Thymus (tissue), 11 donors: Measurements from ENCODE around the gene ATF1. TPM values are rescaled to one million over a fixed set of nuclear protein-coding genes. Genes with fewer than 3 reads are reported as not detected.
"Not testable (repeated sequence)": the region's sequence is repeated elsewhere in the genome, so short reads cannot be mapped to it uniquely, and the experiment has no call there.

Experiments
- DNase-seq, 9 donors: peaks; one replicate each; pipeline ENCODE4 v3.0.0-alpha.2; 2013; ENCODE audit warnings: low spot score in 9 of 9, low read depth in 6 of 9, missing footprints in 1 of 9
- H3K27ac ChIP-seq, 2 donors: one replicate each; pipeline ENCODE4 v1.5.1; 2013; ENCODE audit warnings: control low read depth in 1 of 2, low read depth in 1 of 2, low read length in 1 of 2, mild to moderate bottlenecking in 1 of 2, moderate library complexity in 1 of 2
- H3K27me3 ChIP-seq, 2 donors: one replicate each; pipeline ENCODE4 v1.5.1; 2013; ENCODE audit warnings: low read length in 1 of 2; ENCODE audit not compliant: control insufficient read depth in 2 of 2, insufficient read depth in 1 of 2
- H3K36me3 ChIP-seq, 2 donors: one replicate each; pipeline ENCODE4 v1.5.1; 2013; ENCODE audit warnings: low read length in 1 of 2, mild to moderate bottlenecking in 1 of 2, moderate library complexity in 1 of 2; ENCODE audit not compliant: control insufficient read depth in 2 of 2, insufficient read depth in 2 of 2
- H3K4me1 ChIP-seq, 2 donors: one replicate each; pipeline ENCODE4 v1.5.1; 2013; ENCODE audit warnings: low read length in 2 of 2; ENCODE audit not compliant: control insufficient read depth in 2 of 2, insufficient read depth in 2 of 2
- H3K4me3 ChIP-seq, 2 donors: one replicate each; pipeline ENCODE4 v1.5.1; 2013; ENCODE audit warnings: low read length in 2 of 2, control low read depth in 1 of 2, mild to moderate bottlenecking in 1 of 2
- H3K9me3 ChIP-seq, 2 donors: one replicate each; pipeline ENCODE4 v1.5.1; 2013; ENCODE audit warnings: low read length in 1 of 2, mild to moderate bottlenecking in 1 of 2; ENCODE audit not compliant: control insufficient read depth in 2 of 2, insufficient read depth in 1 of 2
- WGBS: extraction: QIAGEN DNeasy Blood & Tissue Kit; methylation state at CpG from one replicate; pipeline ENCODE4 v1.1.7; 2013; 5-methylcytosine and 5-hydroxymethylcytosine counted together
- polyA plus RNA-seq: library from polyadenylated mRNA; stranded (reverse); fragments of 200-250 nt; gene quantifications from one replicate; pipeline ENCODE4 v1.2.3, GENCODE V29; 2013
- total RNA-seq: library from RNA; stranded (reverse); fragments of 120-200 nt; gene quantifications from one replicate; pipeline ENCODE4 v1.2.4, GENCODE V29; 2013
- donor health status: healthy.

The ATF1 gene
- total and polyA plus RNA-seq, 2 donors, result 19.4 to 62.1 TPM

DNA sequence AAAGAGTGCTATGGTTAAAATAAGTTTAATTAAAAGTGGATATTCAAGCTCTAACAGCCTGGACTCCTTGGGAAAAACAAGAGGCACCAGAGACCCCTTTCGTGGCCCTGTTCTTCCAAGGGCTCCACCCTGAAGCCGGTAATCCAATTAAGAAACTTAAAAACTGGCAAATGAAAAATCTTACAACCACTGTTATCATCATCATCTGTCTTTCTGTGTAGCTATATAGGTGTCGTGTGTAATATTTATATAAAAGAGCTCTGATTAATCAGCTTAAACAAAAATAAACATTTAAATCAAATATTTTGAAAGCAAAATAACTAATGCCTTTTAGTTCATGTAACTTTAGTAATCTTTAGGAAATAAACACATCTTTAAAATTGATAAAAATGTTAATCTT lies 4.5 kb downstream of the ATF1 start:
- H3K27me3 ChIP-seq, result no peaks in the 10 kb centered on the region
- DNase-seq, result no peak
- peaks cover 0 to 18% of the 10 kb centered on the region in 2 donors for H3K4me1 ChIP-seq
- H3K36me3 ChIP-seq, result peaks cover 13 to 17% of the 10 kb centered on the region in 2 donors
- H3K9me3 ChIP-seq, result peaks cover 2 to 4% of the 10 kb centered on the region in 2 donors
- 97% methylated on average over 3 of the region's 3 CpGs for WGBS
- H3K27ac ChIP-seq, result no peak overlapping the region
- no peak overlapping the region for H3K4me3 ChIP-seq

DNA sequence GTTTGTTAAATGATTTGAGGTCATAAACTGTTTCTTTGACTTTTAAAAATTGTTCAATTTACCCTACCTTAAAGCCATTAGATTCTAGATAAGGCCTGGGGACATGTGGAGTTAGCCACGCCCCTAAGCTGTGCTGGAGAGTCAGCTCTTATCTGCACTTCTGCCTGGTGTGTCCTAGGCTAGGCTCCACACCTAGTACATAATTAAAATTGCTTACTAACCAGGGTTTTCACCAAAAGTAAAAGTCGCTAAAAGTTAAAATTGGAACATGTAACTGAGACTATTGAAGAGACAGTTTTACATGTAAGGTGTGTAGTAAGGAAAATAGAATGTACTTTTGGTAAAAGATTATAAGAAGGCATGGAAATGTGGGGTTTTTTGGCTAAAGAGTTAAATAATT lies 4.9 kb downstream of the ATF1 start:
- H3K36me3 ChIP-seq, result peaks cover 13 to 17% of the 10 kb centered on the region in 2 donors
- not testable (repeated sequence) for H3K27me3 ChIP-seq, DNase-seq, H3K9me3 ChIP-seq, H3K27ac ChIP-seq, H3K4me3 ChIP-seq
- peaks cover 0 to 18% of the 10 kb centered on the region in 2 donors for H3K4me1 ChIP-seq
- WGBS, result 97% methylated on average over 2 of the region's 2 CpGs

DNA sequence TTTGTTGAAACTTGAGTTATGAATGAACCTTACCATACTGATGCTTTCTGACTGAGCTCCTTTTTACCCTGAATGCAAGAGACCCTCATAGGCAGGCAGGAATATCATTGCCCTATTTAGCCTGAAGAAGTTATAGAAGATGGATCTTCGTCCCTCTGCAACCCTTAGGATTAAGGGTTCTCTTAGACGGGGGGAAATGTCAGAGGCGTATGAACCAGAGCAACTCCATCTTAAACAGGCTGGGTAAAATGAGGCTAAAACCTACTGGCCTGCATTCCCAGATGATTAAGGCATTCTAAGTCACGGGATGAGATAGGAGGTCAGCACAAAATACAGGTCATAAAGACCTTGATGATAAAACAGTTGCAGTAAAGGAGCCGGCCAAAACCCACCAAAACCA lies 7.5 kb downstream of the ATF1 start:
- peaks cover 0 to 3% of the 10 kb centered on the region in 2 donors for H3K4me1 ChIP-seq
- no peak overlapping the region for H3K27ac ChIP-seq
- 98% methylated on average over 5 of the region's 5 CpGs for whole genome bisulfite sequencing
- DNase-seq, result no peak
- H3K9me3 ChIP-seq, result peaks cover 2 to 4% of the 10 kb centered on the region in 2 donors
- peaks cover 13 to 17% of the 10 kb centered on the region in 2 donors for H3K36me3 ChIP-seq
- no peaks in the 10 kb centered on the region for H3K27me3 ChIP-seq
- H3K4me3 ChIP-seq, result no peak overlapping the region

DNA sequence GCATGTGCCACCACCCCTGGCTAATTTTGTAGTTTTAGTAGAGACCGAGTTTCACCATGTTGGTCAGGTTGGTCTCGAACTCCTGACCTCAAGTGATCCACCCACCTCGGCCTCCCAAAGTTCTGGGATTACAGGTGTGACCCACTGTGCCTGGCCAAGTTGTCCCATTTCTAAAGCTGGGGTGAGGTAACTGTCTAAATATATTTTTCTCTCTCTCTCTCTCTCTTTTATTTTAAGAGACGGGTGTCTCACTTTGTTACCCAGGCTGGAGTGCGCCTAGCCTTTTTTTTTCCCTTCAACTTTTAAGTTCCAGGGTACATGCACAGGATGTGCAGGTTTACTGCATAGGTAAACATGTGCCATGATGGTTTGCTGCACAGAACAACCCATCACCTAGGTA lies 8.6 kb downstream of the ATF1 start:
- WGBS, result 97% methylated on average over 5 of the region's 5 CpGs
- H3K4me1 ChIP-seq, result no peaks in the 10 kb centered on the region
- H3K27ac ChIP-seq, result no peak overlapping the region
- H3K36me3 ChIP-seq, result peaks cover 13 to 17% of the 10 kb centered on the region in 2 donors
- H3K9me3 ChIP-seq, result peaks cover 2 to 4% of the 10 kb centered on the region in 2 donors
- H3K4me3 ChIP-seq, result no peak overlapping the region
- no peak for DNase-seq
- H3K27me3 ChIP-seq, result no peaks in the 10 kb centered on the region

DNA sequence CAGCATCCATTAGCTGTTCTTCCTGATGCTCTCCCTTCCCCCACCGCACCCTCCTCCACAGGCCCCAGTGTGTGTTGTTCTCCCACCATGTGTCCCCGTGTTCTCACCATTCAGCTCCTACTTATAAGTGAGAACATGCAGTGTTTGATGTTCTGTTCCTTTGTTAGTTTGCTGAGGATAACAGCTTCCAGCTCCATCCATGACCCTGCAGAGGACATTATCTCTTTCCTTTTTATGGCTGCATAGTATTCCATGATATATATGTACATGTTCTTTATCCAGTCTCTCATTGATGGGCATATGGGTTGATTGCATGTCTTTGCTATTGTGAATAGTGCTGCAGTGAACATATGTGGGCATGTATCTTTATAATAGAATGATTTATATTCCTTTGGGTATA lies 9.0 kb downstream of the ATF1 start:
- 99% methylated on average over 2 of the region's 2 CpGs for WGBS
- Histone ChIP-seq H3K4me3 (no peak overlapping the region), H3K27me3 (no peaks in the 10 kb centered on the region), H3K27ac (no peak overlapping the region), H3K4me1 (no peaks in the 10 kb centered on the region), H3K9me3 (peaks cover 2 to 4% of the 10 kb centered on the region in 2 donors), H3K36me3 (peaks cover 13 to 17% of the 10 kb centered on the region in 2 donors)
- DNase-seq, result no peak

DNA sequence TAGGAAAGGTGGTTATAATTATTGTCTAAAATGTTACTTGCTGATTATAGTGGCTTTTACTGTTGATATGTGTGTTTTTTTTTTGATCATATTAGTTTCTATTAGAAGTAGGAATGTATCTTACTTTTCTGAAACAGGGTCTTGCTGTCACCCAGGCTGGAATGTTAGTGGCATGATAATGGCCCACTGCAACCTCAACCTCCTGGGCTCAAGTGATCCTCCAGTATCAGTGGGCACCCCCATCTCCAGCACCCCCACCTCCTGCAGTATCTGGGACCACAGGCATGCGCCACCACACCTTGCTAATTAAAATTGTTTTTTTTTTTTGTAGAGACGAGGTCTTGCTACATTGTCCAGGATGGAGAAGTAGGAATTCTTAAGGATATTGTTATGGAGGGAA lies 11.3 kb downstream of the ATF1 start:
- no peaks in the 10 kb centered on the region for H3K27me3 ChIP-seq
- H3K4me3 ChIP-seq, result no peak overlapping the region
- DNase-seq, result no peak
- peaks cover 10 to 17% of the 10 kb centered on the region in 2 donors for H3K36me3 ChIP-seq
- no peak overlapping the region for H3K27ac ChIP-seq
- WGBS, result 99% methylated on average over 2 of the region's 2 CpGs
- peaks cover 0 to 2% of the 10 kb centered on the region in 2 donors for H3K9me3 ChIP-seq
- H3K4me1 ChIP-seq, result no peaks in the 10 kb centered on the region

DNA sequence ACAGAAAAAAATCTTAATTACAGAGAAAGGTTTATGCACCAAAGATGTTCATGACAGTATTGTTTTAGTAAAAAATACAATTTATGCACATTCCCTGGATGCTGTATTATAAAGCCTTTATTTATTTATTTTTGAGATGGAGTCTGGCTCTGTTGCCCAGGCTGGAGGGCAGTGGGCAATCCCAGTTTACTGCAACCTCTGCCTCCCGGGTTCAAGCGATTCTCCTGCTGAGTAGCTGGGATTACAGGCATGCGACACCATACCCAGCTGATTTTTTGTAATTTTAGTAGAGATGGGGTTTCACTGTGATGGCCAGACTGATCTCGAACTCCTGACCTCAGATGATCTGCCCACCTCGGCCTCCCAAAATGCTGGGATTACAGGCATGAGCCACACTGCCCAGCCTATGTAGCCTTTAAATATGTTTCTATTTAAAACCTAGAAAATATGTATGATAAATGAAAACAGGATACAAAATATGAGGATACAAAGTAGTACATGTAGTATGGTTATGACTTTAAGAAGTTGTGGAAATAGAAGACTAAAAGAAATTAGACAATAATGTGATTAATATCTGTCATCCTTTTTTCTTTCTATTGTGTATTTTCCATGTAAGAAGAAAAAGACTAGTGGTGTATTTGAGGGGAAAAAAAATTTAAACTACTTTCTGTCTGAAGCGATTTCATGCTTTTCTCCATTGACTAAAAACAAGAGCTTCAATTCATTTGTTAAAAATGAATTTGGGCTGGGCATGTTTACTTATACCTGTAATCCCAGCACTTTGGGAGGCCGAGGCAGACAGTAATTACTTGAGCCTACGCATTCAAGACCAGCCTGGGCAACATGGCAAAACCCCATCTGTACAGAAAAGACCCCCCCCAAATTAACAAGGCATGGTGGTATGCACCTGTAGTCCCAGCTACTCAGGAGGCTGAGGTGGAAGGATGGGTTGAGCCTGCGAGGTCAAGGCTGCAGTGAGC lies 13.1 kb downstream of the ATF1 start:
- Histone ChIP-seq H3K4me3 (no peak overlapping the region), H3K36me3 (peaks cover 7 to 12% of the 10 kb centered on the region in 2 donors), H3K4me1 (no peaks in the 10 kb centered on the region), H3K27me3 (no peaks in the 10 kb centered on the region), H3K9me3 (peaks cover 0 to 2% of the 10 kb centered on the region in 2 donors), H3K27ac (no peak overlapping the region)
- DNase-seq, result no peak
- WGBS, result 97% methylated on average over 9 of the region's 9 CpGs

DNA sequence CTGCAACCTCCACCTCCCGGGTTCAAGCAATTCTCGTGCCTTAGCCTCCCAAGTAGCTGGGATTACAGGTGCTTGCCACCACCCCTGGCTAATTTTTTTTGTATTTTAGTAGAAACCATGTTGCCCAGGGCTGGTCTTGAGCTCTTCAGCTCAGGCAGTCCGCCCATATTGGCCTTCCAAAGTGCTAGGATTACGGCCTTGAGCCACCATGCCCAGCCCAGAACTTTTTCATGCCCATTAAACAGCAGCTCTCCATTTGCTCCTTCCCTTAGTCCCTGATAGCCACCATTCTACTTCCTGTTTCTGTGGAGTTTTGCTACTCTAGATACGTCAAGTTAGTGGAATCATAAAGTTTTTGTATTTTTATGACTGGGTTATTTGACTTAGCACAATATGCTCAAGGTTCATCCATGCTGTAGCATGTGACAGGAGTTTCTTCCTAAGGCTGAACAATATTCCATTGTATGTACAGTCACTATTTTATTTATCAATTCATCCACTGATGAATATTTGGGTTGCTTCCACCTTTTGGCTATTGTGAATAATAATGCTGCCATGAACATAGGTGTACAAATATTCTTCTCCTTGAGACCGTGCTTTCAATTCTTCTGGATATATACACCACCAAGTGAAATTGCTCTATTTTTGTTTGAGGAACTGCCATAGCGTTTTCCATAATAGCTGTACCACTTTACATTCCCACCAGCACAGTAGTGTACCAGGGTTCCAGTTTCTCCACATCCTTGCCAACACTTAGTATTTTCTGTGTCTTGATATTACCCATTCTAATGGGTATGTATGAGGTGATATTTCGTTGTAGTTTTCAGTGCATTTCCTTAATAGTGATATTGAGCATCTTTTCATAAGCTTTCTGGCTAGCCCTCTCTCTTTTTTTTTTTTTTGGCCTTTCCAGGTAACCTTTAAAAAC lies 15.0 kb downstream of the ATF1 start:
- 98% methylated on average over 8 of the region's 8 CpGs for WGBS
- DNase-seq, result no peak
- Histone ChIP-seq H3K36me3 (peaks cover 5 to 9% of the 10 kb centered on the region in 2 donors), H3K27ac (no peak overlapping the region), H3K4me1 (no peaks in the 10 kb centered on the region), H3K4me3 (no peak overlapping the region), H3K27me3 (no peaks in the 10 kb centered on the region), H3K9me3 (no peaks in the 10 kb centered on the region)
